ENCODE results near the gene KCNV2. TPM values are rescaled to one million over a fixed set of nuclear protein-coding genes. Genes with fewer than 3 reads are reported as not detected.
"Not testable (repeated sequence)": the region's sequence is repeated elsewhere in the genome, so short reads cannot be mapped to it uniquely, and the experiment has no call there.

Gene KCNV2
- not detected in 2 replicates for total RNA-seq (2014; rRNA removed; shearing (Covaris generic); ENCODE audit: low replicate concordance)

DNA sequence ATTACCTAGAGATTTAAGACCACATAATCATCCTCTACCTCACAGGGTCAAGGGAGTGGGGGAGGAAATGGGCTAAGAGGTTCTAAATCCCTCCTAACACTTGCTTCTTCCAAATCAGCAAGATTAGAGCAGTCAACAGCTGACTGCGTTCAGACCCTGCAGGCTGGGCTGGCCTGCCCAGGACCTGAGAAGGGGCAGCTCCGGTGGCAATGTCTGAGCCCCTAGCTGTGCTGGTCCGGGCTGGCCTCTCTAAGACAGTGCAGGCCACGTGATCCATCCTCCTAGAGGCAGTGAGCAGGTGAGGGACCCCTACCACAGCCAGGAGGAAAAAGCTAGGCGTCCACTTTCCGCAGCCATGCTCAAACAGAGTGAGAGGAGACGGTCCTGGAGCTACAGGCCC lies at the start of gene KCNV2:
Gene KCNV2, plus strand, starts transcription at position 126 of the 400 bp plus-strand sequence. Its CDS starts 230 bp downstream, at position 356.
- no peak for DNase-seq (ENCODE audit: low read depth)
- in situ Hi-C loops (cut with HindIII; ENCODE audit: low pct_unique_long_range_greater_than_20kb, low sequenced_read_pairs): no loop called here

DNA sequence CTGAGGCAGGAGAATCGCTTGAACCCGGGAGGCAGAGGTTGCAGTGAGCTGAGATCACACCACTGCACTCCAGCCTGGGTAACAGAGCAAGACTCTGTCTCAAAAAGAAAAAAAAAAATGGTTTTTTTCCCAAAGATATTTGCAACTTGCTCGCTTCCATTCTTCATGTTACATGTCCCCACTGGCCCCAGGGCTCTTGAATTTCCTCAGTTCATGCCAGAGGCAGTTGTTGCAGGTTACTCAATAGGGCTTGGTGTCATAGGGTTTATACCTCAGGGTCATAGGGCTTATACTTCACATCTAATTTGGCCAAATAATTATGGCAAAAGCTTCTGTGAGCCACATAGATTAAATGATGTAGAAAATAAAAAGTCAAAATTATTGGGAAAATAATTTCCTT lies 44.1 kb upstream of the KCNV2 start:
- in situ Hi-C loops (cut with HindIII; ENCODE audit: low pct_unique_long_range_greater_than_20kb, low sequenced_read_pairs): no loop called here

DNA sequence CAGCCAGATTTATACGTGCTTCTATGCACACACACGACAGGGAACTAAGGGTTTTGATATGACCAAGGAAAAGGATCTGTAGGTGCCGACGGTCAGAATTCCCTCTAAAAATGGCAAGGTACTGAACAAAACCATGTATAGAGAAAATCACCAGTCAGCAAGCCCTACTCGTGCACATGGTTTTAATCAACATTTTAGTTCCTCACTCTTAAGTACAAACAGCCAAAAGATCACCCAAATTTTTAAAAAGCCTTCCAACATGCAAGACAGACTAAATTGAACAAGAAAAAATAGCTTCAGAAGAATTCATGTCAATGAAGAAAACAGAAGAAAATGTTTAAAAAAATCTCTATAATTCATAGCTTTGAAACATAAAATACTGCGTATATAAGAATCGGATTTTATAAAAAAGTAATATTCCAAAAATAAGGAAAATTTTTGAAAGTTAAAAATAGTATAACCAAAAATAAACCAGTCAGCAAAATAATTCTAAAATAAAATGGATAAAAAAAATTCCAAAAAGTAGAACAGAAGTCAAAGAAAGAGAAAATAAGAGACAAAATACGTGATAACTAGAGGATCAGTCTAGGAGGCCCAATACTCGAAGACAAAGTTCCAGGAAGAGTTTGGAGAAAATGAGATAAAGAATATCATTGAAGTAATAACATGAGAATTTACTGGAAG lies 43.0 kb upstream of the KCNV2 start:
- in situ Hi-C loops (cut with HindIII; ENCODE audit: low pct_unique_long_range_greater_than_20kb, low sequenced_read_pairs): no loop called here
- DNase-seq (ENCODE audit: low read depth): no peak

More for the DNA sequence above, 44.1 kb upstream of the KCNV2 start:
- no peak for DNase-seq (ENCODE audit: low read depth)

DNA sequence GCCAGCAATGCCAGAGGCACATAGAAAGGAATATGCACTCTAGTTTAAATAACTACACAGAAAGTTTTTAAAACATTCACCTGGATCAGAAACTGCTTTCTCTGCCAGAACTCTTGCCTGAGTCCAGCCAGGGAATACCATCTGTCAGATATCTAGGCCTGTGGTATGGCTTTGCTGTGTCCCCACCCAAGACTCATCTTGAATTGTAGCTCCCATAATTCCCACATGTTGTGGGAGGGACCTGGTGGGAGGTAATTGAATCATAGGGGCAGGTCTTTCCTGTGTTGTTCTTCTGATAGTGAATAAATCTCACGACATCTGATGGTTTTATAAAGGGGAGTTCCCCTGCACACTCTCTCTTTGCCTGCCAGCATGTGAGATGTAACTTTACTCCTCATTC lies 41.5 kb upstream of the KCNV2 start:
- no peak for DNase-seq (ENCODE audit: low read depth)
- in situ Hi-C loops (cut with HindIII; ENCODE audit: low pct_unique_long_range_greater_than_20kb, low sequenced_read_pairs): no loop called here

DNA sequence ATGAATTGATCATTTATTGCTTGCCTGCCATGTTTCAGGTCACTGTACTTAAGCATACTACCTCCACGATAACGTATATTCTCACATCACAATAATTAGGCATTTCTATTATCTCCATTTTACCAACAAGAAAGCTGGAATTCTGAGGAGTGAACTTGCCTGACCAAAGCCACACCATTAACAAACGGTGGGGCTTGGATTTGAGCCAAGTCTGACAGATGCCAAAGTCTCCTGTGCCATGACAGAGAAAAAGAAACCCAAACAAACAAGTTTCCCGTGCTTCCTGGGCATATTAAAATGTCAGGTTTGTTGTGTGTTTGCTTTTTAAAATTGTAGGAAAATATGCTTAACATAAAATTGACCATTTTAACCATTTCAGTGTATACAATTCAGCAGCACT lies 40.8 kb upstream of the KCNV2 start:
- no peak for DNase-seq (ENCODE audit: low read depth)
- in situ Hi-C loops (cut with HindIII; ENCODE audit: low pct_unique_long_range_greater_than_20kb, low sequenced_read_pairs): no loop called here

DNA sequence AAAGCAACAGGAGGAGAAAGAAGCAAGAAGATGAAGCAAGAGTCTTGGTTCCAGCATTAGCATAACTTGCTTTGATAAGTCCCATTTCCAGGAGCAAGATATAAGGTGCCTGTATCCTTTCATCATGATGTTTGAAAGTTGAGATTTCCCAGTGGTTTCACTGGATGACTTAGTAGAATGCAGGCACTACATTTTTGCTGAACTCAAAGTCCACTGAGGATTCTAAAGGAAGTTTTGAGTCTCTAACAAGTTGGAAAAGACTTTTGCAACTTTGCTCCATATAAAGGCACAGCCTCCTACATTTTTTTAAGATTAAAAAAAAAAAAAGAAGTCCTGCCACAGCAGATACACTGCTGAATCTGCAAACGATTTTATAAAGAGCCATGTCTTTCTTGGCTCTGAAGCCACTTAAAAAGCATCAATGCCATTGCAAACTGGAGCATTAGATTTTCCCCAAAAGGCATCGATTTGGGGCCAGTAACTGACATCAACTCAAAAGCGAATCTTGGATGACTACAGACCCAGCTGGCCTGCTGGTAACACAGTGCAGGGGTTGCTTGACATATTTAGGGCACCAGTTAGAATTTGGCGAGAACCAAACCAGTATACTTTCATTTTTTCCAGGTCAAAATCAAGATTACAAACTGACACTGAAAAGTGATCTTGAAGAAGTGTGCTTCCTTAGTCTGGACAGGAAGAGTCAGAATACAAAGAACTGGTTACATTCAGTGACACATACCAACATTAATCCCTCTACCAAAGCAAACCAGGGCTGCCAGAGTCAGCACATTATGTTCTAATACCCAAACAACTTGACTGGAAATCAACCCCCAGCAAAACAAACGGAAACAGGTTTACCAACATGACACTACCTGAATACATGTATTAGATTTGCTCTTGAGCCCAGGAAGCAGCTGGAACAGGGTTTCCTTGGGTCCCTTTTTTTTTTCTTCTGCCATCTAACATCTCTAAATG lies 39.1 kb upstream of the KCNV2 start:
- in situ Hi-C loops (cut with HindIII; ENCODE audit: low pct_unique_long_range_greater_than_20kb, low sequenced_read_pairs): no loop called here

DNA sequence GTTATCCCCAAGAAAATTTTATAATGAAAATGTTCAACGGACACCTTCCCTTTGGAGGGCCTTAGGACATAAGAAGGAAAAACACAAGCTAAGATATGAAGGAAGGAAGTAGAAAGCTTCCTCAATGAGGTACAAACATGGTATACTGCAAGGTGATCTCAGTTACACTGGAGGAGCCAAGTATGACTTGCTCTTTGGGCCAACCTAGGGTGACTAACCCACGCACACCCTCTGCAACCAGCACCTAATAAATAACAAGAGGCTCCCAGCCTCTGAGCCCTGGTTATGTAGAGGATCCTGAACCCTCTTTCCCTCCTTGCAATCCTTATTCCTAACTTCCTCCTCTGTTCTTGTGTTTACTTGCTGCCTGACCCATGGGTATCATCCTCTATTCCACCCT lies 38.3 kb upstream of the KCNV2 start:
- in situ Hi-C loops (cut with HindIII; ENCODE audit: low pct_unique_long_range_greater_than_20kb, low sequenced_read_pairs): no loop called here
- DNase-seq (ENCODE audit: low read depth): no peak

More for the DNA sequence above, 39.1 kb upstream of the KCNV2 start:
- no peak for DNase-seq (ENCODE audit: low read depth)

DNA sequence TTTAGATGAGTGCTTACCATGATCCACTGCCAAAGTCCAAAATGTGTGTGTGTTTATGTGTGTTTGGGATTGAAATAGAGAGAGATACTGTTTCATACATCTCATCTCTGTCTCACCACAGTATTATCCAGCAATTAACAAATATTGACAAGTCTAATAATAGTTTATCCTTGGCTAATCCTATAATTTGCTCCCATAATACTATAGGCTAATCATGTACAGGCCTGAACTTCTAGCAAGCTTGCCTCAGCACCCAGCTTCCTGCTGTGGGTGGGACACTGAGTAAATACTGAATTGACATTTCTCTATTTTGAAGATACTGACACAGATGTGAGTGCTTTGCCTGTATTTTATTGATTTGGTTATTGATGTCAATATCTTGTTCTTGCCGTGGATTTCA lies 35.3 kb upstream of the KCNV2 start:
- DNase-seq (ENCODE audit: low read depth): no peak
- in situ Hi-C loops (cut with HindIII; ENCODE audit: low pct_unique_long_range_greater_than_20kb, low sequenced_read_pairs): no loop called here

DNA sequence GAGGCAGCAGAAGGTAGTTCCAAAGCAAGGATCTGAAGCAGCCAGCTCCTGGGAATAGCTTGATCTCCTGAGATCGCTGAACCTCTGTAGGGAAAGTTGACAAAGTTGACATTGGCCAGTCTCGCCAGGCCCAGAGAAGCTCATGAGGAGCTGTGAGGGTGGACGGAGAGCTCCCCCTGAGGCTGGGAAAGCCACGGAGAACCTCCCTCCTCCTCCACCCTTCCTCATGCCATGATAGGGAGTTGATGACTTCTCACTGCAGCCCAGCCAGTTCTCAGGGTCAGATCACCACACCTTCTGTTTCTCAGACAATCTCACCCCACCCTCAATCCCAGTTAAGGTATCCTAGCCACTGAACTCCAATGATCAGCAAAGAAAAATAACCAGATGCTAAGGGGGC lies 30.4 kb upstream of the KCNV2 start:
- no peak for DNase-seq (ENCODE audit: low read depth)
- in situ Hi-C loops (cut with HindIII; ENCODE audit: low pct_unique_long_range_greater_than_20kb, low sequenced_read_pairs): no loop called here

DNA sequence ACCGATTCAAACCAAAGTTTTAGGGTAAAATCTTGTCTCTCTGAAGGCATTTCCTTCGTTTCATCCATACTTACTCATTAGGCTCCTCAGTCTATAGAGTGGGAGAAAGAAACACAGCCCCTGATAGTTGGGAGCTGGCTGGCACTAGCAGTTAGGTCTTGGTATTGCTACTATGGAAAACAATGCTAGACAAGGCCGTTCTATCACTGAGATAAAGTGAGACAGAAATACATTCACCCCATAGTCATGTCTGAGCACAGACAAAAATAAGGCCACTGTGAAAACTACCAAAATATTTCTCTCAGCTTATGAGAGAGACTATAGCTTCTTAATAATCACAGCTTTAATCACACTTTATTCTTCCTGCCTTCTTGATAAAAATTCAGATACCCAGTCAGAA lies 28.7 kb upstream of the KCNV2 start:
- no peak for DNase-seq (ENCODE audit: low read depth)
- in situ Hi-C loops (cut with HindIII; ENCODE audit: low pct_unique_long_range_greater_than_20kb, low sequenced_read_pairs): no loop called here

DNA sequence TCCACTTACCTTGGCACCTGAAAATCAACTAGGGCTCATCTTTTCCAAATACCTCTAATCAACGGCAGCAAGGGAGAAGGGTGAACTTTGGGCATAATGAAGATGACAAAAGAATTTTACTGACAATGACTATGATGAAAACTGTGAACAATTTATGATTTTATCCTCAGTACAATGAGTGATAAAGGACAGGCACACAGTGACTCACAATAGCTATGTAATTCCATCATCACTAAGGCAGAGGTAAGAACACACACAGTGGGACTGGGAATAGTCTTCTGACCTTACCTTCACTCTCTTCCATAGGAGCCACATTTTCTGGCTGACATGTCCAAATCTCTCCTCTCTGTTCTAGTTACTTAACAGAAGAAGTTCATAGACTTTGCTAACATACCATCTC lies 26.1 kb upstream of the KCNV2 start:
- in situ Hi-C loops (cut with HindIII; ENCODE audit: low pct_unique_long_range_greater_than_20kb, low sequenced_read_pairs): no loop called here

DNA sequence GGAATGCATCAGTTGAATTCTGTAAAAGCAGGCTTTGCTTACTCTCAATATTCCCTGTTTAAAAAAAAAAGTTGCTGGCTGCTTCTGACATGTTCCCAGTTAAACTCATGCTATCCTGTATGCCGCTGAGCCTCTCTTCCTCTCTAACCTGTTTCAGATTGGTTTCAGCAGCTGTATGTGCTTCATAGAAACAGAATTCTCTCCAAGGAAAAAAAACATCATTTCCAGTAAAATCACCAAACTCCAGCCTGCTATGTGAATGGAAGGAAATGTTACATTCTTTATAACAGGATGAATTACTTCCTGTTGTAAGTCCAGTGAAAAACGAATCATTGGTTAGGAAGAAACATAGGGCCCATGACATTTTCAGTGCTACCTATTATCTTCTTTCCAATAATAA lies 25.7 kb upstream of the KCNV2 start:
- DNase-seq (ENCODE audit: low read depth): no peak
- in situ Hi-C loops (cut with HindIII; ENCODE audit: low pct_unique_long_range_greater_than_20kb, low sequenced_read_pairs): no loop called here

More for the DNA sequence above, 26.1 kb upstream of the KCNV2 start:
- DNase-seq (ENCODE audit: low read depth): no peak

DNA sequence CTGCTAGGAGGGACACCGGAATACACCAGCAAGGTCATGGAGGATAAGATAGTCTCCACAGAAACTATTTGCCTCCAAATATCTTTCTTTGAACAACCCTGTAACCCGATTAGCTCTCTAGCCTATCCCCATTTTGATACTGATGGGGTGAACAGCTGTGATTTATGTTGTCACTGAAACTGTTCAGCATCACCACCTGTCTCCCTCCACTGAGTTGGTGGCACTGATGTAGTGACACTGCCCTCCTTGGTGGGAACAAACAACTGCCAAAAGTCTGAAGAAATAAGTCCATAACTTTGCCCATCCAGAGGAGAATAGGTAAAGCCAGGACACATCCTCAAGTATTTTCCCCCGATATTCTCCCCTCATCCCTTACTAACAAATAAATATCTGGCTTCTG lies 24.3 kb upstream of the KCNV2 start:
- no peak for DNase-seq (ENCODE audit: low read depth)
- in situ Hi-C loops (cut with HindIII; ENCODE audit: low pct_unique_long_range_greater_than_20kb, low sequenced_read_pairs): no loop called here

DNA sequence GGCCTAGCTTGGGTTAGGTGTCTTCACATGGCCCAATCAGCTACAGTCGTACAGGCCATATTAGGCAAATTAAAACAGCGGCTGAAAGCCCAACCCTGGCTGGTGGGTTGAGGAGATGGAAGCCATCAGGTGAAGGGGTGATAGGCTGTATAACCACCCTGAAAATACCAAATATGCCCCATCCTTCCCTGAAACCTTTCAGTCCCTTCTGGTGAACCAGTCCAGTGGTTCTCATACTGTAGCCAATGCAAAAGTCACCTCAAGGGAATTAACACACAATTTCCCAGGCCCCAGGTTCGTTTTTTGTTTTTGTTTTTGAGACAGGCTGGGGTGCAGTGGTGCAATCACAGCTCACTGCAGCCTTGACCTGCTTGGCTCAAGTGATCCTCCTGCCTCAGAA lies 19.8 kb upstream of the KCNV2 start:
- in situ Hi-C loops (cut with HindIII; ENCODE audit: low pct_unique_long_range_greater_than_20kb, low sequenced_read_pairs): no loop called here
- DNase-seq (ENCODE audit: low read depth): no peak

DNA sequence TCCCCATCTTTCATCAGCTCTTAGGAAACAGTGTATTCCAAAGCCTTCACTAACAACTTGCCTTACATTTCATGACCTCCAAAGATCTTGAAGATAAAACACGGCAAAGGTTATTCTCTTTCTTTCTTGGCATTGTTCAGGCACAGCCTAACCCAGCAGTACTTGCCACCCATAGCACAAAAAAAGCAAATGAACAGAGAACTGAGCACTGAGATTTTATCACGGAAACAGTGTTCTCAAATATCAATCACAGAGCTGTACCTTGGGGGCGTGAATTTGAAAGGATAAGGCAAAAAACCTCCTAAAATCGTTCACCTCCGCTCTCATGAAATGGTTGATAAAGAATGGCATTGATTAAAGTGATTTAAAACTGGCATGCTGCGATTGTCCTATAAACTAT lies 16.9 kb upstream of the KCNV2 start:
- DNase-seq (ENCODE audit: low read depth): no peak
- in situ Hi-C loops (cut with HindIII; ENCODE audit: low pct_unique_long_range_greater_than_20kb, low sequenced_read_pairs): no loop called here

DNA sequence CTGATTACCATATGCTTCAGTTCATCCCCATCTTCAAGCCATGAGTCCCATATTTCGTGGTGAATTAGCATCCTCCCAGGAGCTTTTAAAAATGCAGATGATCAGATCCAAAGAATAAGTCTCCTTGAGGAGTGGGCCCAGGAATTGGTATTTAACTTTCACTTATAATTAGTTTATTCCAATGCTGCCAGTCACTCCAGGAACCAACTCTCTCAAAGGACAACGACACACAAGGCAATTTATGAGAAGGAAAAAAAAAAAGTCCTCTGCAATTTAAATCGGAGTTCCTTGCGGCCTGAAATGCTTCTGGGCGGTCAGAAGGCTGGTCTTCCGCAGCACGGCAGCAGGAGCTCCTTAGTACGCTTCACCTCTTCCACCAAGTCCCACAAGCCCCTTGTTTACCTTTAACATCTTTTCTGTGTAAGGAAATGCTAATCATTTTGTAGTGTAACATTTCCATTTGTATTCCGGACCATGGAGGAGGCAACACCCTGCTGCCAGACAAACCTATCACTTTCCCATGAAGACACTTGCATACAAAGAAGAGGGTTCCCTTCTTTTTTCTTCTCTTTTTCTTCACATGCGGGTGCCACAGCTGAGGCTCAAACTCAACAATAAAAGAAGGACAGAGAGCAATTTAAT lies 16.3 kb upstream of the KCNV2 start:
- no peak for DNase-seq (ENCODE audit: low read depth)
- in situ Hi-C loops (cut with HindIII; ENCODE audit: low pct_unique_long_range_greater_than_20kb, low sequenced_read_pairs): no loop called here

DNA sequence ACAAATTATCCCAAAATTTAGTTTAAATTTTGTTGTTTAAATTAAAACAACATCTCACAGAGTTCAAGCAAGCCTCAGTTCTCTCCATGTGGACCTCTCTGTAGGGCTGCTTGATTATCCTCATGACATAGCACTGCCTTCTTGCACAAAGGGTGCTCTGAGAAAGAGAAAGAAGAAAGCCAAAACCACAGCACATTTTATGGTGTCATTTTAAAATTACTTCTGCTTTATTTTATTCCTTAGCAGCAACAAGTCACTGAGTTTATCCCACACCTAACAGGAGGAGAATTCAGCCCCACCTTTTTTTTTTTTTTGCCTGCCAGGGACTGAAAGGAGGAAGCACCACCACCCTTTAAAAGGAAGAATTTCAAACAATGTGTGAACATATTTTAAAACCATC lies 12.8 kb upstream of the KCNV2 start:
- in situ Hi-C loops (cut with HindIII; ENCODE audit: low pct_unique_long_range_greater_than_20kb, low sequenced_read_pairs): no loop called here
- no peak for DNase-seq (ENCODE audit: low read depth)

DNA sequence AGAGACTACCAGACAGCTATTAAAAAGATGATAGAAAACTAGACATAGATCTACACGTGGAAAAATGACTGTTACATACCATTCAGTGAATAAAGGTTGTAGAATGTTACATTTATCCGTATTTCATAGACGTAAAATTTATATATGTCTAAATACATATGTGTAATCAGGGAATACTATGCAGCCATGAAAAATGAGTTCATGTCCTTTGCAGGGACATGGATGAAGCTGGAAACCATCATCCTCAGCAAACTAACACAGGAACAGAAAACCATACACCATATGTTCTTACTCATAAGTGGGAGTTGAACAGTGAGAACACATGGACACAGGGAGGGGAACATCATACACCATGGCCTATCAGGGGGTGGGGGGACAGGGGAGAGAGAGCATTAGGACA lies 10.1 kb upstream of the KCNV2 start:
- in situ Hi-C loops (cut with HindIII; ENCODE audit: low pct_unique_long_range_greater_than_20kb, low sequenced_read_pairs); DNase-seq (ENCODE audit: low read depth): not testable (repeated sequence)

DNA sequence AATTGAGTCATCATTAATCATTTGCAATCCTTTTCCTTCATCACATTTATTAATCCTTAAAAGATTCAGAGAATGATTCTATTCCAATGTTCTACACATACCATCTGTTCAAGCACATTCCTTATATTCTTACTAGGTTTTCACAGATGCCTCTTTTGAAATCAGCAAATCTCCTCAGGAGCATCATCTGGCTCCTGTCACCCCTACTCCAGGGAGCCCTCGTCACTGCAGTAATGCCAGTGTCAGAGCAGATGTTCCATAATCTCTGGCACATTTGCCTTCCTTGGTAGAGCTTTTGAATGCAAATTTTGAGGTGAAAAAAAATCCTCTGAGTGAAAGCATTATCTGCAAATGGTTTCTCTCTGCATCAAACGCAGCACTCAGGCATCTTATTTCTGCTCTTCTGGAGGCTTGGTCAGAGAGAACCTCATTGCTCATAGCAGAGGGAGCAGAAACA lies 7.6 kb upstream of the KCNV2 start:
- no peak for DNase-seq (ENCODE audit: low read depth)
- in situ Hi-C loops (cut with HindIII; ENCODE audit: low pct_unique_long_range_greater_than_20kb, low sequenced_read_pairs): no loop called here

Data from Caki2 (cell line).